Parathyroid adenoma (tissue), 2 donors: ENCODE results near the gene GNB1.
"Not testable (repeated sequence)": the region's sequence is repeated elsewhere in the genome, so short reads cannot be mapped to it uniquely, and the experiment has no call there.

Source experiments
- H2AFZ ChIP-seq: fragments of 300-600 bp; sonication (generic); one replicate; pipeline ENCODE4 v1.7.0; 2017; ENCODE audit warnings: antibody characterized with exemption, mild to moderate bottlenecking
- H3K27ac ChIP-seq: fragments of 300-600 bp; sonication (generic); one replicate; pipeline ENCODE4 v1.7.0; 2017
- H3K27me3 ChIP-seq: fragments of 300-600 bp; sonication (generic); one replicate; pipeline ENCODE4 v1.7.0; 2017; ENCODE audit warnings: low read length; ENCODE audit not compliant: control insufficient read depth, insufficient read depth
- H3K36me3 ChIP-seq: fragments of 300-600 bp; sonication (generic); one replicate; pipeline ENCODE4 v1.7.0; 2017; ENCODE audit warnings: low read length; ENCODE audit not compliant: control insufficient read depth, insufficient read depth
- H3K4me1 ChIP-seq: fragments of 300-600 bp; sonication (generic); one replicate; pipeline ENCODE4 v1.7.0; 2017; ENCODE audit warnings: control low read depth
- H3K4me2 ChIP-seq: fragments of 300-600 bp; sonication (generic); one replicate; pipeline ENCODE4 v1.7.0; 2017; ENCODE audit warnings: low read length
- H3K4me3 ChIP-seq: fragments of 300-600 bp; sonication (generic); one replicate; pipeline ENCODE4 v1.7.0; 2017; ENCODE audit warnings: low read depth, low read length
- H3K79me2 ChIP-seq: fragments of 300-600 bp; sonication (generic); one replicate; pipeline ENCODE4 v1.7.0; 2017; ENCODE audit warnings: control low read depth
- H3K9ac ChIP-seq: fragments of 300-600 bp; sonication (generic); one replicate; pipeline ENCODE4 v1.7.0; 2017; ENCODE audit warnings: mild to moderate bottlenecking
- H3K9me3 ChIP-seq: fragments of 300-600 bp; sonication (generic); one replicate; pipeline ENCODE4 v1.7.0; 2017; ENCODE audit warnings: low read length; ENCODE audit not compliant: control insufficient read depth
- TF ChIP-seq, protein P1 (sequence below): fragments of 300-600 bp; sonication (generic); IDR thresholded peaks from one replicate; pipeline ENCODE4 v1.7.0; 2017; ENCODE audit warnings: antibody characterized with exemption, mild to moderate bottlenecking
- donor health status: primary hyperparathyroidism.

GNB1 gene

DNA sequence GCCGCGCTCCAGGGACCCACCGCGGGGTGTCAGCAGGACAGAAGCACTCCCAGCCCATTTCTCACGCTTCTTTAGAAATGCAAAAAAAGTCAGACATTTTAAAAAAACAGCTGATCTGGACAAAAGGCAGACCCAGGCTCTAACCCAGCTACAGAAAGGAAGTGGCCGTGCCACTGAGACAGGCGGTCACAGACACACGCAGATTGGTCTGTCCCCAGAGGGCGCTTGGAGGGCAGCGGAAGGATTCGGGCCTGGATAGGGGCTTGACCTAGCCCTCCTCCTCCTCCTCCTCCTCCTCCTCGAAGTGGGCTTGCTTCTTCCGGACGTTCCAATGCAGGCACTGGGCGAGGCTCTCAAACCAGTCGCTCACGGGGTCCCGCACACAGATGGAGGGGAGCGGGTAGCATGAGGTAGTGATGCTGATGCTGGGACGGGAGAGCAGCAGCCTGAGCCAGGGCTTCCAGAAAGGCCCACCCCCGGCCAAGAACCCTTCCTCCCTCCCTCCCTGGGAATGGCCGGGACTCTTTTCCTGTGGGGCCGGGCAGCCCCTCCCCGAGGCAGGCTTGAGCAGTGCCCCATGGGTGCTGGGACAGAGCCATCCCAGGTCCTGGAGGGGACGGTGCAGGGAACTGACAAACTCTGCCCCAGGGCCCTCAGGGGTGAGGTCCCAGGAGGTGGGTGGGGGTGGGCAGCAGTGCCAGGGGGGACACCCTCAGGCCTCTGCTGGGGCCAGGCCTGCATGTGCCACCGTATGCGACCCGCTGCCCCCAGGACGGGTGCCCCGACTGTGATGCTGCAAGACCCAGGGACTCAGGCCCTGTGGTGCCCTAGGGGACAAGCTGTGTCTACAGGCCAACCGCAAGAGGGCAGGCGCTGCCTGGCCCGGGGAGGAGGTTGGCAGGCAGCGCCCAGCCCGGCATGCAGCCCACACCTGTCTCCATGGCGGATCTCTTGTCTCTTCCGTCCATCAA is 138.0 kb downstream of the GNB1 start:
- Histone ChIP-seq H3K4me1 (no peaks in the 10 kb centered on the region), H2AFZ (no peak overlapping the region), H3K36me3 (no peaks in the 10 kb centered on the region), H3K9ac (no peak overlapping the region), H3K4me3 (no peak overlapping the region), H3K9me3 (no peaks in the 10 kb centered on the region), H3K27ac (no peak overlapping the region), H3K79me2 (no peaks in the 10 kb centered on the region), H3K4me2 (no peak overlapping the region), H3K27me3 (no peaks in the 10 kb centered on the region)
- TF ChIP-seq, protein P1, sequence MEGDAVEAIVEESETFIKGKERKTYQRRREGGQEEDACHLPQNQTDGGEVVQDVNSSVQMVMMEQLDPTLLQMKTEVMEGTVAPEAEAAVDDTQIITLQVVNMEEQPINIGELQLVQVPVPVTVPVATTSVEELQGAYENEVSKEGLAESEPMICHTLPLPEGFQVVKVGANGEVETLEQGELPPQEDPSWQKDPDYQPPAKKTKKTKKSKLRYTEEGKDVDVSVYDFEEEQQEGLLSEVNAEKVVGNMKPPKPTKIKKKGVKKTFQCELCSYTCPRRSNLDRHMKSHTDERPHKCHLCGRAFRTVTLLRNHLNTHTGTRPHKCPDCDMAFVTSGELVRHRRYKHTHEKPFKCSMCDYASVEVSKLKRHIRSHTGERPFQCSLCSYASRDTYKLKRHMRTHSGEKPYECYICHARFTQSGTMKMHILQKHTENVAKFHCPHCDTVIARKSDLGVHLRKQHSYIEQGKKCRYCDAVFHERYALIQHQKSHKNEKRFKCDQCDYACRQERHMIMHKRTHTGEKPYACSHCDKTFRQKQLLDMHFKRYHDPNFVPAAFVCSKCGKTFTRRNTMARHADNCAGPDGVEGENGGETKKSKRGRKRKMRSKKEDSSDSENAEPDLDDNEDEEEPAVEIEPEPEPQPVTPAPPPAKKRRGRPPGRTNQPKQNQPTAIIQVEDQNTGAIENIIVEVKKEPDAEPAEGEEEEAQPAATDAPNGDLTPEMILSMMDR = no peak

DNA sequence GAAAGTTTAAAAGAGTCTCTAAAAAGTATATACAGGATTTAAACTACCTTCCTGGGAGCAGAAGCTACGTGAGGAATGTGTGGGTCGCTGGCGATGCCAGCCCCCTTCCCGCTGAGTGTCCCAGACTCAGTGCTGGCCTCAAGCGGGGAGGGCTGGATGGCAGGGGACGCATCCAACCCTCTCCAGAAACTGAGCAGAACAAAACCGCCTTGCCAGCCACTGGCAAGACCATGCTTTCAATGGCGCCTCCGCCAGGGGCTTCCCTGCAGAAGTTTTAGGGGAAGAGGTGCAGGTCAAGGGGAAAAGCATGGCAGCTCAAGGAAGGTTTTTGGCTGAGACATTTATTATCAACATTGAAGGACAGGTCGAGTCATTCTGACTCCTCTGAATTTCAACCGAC is 138.7 kb downstream of the GNB1 start:
- Histone ChIP-seq H2AFZ (no peak overlapping the region), H3K36me3 (no peaks in the 10 kb centered on the region), H3K9ac (no peak overlapping the region), H3K27me3 (no peaks in the 10 kb centered on the region), H3K27ac (no peak overlapping the region), H3K79me2 (no peaks in the 10 kb centered on the region), H3K9me3 (no peaks in the 10 kb centered on the region), H3K4me2 (no peak overlapping the region), H3K4me3 (no peak overlapping the region), H3K4me1 (no peaks in the 10 kb centered on the region)
- TF ChIP-seq, protein P1 = no peak

DNA sequence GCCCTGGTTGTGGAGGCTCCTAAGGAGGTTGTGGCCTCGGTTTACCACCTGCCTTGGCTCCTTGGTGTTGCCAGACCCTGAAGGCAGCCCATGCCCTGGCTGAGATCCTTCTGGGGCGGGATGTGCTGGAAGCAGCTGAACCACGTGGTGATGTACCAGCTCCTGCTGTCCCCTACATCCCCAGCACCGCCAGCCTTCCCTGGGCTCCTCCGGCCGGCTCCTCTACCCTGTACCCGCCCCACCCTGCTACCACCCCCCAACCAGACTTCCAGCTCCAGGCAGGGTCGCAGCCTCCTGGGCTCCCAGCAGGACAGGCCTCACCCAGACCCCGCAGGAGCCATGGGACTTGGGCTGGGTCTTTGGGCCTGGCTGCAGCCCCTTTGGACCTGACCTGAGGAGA is 140.9 kb downstream of the GNB1 start:
- not testable (repeated sequence) for H3K4me3 ChIP-seq, H3K9ac ChIP-seq, H3K36me3 ChIP-seq, H3K27me3 ChIP-seq, H3K4me1 ChIP-seq, H3K79me2 ChIP-seq, H3K27ac ChIP-seq, H2AFZ ChIP-seq, H3K4me2 ChIP-seq, H3K9me3 ChIP-seq

DNA sequence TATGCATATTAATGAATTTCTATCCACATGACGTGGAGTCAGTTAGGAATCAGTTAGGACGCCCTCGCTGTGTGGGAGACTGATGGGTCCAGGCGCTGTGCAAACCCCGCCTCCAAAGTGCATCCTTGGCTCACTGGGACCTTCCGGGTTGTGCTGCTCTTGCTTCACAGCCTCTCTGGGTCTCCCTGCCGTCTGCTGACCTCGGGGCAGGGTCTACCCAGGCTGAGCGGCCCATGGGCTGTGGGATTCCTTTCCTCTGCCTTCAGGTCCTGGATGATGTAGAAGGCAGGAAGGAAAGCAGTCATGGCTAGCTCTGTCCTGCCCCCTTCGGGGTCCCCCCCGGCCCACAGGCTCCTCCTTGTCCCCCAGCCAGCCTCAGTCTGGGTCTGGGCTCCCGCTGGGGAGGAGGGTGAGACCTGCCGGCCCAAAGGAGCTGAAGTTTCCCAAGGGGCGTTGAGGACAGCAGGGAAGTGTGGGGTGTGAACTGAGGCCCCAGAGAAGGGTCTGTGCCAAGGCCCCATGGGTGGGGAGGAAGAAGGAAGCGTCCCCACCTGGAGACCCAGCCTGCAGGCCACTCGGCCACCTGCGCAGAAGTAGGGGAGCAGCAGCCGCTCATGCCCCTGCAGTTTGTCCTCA is 142.1 kb downstream of the GNB1 start:
- no peaks in the 10 kb centered on the region for H3K79me2 ChIP-seq
- no peak overlapping the region for H3K27ac ChIP-seq
- no peak overlapping the region for H3K9ac ChIP-seq
- H3K4me1 ChIP-seq = no peaks in the 10 kb centered on the region
- TF ChIP-seq, protein P1 = no peak
- H3K36me3 ChIP-seq = no peaks in the 10 kb centered on the region
- no peak overlapping the region for H3K4me3 ChIP-seq
- no peaks in the 10 kb centered on the region for H3K27me3 ChIP-seq
- H3K4me2 ChIP-seq = no peak overlapping the region
- no peak overlapping the region for H2AFZ ChIP-seq
- no peaks in the 10 kb centered on the region for H3K9me3 ChIP-seq

DNA sequence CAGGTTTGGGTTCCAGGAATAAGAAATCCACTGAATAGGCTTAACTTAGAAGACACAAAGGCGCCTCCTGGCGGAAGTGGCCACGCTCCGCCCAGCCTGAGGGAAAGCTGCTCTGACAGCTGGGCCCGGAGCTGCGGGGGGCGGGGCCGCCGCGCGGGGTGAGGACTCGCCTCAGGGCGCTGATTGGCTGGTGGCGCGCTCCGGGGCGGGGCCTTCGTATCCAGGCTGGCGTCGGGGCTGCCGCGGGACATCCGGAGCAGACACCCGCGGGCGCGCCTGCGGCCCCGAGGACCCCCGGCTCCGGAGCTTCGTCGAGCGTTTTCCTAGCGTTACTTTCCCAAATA is 144.3 kb downstream of the GNB1 start:
- H3K9me3 ChIP-seq = not testable (repeated sequence)

DNA sequence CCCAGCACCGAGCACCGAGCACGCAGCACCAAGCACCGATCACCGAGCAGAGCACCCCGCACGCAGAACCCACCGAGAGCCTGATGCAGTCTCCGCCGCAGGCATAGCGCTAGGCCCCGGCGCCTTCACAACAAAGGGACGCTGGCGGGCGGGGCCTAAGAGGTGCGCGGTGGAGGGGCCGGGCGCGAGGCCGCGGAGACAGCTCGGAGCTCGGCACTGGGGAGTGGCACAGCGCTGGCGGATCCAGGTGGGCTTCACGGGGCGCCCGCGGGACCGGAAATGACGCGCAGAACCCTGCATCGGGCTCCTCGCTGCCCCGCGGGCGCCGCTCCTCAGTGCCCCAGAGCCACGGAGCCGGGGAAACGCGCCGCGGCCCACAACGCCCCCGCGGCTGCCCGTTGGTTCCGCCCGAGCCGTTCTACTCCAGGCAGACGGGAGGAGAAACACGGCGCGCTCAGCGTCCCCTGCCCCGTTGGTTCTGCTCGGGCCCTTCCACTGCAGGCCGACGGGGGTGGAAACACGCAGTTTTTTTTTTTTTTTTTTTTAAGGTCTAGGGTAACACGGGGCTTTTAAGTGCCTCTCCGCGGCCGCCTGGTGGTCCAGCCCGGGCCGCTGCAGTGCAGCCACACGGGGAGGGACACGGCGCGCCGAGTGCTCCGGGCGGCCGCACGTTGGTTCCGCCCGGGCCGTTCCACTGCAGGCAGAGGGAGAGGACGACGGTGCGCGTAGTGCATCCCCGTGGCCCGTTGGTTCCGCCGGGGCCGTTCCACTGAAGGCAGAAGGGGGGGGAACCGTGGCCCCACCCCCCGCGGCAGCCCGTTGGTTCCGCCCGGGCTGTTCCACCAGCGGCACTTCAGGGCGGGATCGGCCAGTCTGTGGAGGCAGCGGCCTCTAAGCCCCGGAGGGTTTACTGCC is 145.0 kb downstream of the GNB1 start:
- H3K27me3 ChIP-seq, H3K4me1 ChIP-seq, H3K27ac ChIP-seq, H3K79me2 ChIP-seq, H3K9ac ChIP-seq, H3K9me3 ChIP-seq, H2AFZ ChIP-seq, H3K36me3 ChIP-seq: not testable (repeated sequence)
- Histone ChIP-seq H3K4me2 (peak overlapping the region; percentile 35), H3K4me3 (peak overlapping the region; percentile 62)

More for the DNA sequence above, 144.3 kb downstream of the GNB1 start:
- H3K27me3 ChIP-seq, H3K79me2 ChIP-seq, H3K27ac ChIP-seq, H3K4me1 ChIP-seq, H2AFZ ChIP-seq, H3K9ac ChIP-seq, H3K36me3 ChIP-seq, H3K4me2 ChIP-seq: not testable (repeated sequence)
- H3K4me3 ChIP-seq = peak overlapping the region; percentile 62

DNA sequence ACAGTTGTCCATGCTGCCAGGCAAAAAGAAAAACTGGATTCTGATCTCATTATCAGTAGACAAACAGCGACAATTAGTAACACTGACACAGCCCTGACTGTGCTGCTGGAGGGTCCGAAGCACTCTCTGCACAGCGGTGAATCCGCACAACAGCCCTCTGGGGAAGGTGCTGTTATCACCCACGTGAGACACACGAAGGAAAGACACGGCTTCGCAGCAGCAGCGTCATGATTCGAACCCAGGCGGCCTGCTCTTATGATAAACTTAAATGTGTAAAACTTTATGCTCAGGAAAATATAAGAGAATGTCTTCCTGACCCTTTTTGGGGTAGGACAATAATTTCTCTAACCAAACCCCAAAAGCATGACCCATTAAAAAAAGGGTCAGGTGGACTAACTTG is 148.4 kb downstream of the GNB1 start:
- H3K9ac ChIP-seq, H3K27me3 ChIP-seq, H3K4me3 ChIP-seq, H3K9me3 ChIP-seq, H2AFZ ChIP-seq, H3K36me3 ChIP-seq, H3K79me2 ChIP-seq, H3K27ac ChIP-seq, H3K4me2 ChIP-seq, H3K4me1 ChIP-seq: not testable (repeated sequence)

DNA sequence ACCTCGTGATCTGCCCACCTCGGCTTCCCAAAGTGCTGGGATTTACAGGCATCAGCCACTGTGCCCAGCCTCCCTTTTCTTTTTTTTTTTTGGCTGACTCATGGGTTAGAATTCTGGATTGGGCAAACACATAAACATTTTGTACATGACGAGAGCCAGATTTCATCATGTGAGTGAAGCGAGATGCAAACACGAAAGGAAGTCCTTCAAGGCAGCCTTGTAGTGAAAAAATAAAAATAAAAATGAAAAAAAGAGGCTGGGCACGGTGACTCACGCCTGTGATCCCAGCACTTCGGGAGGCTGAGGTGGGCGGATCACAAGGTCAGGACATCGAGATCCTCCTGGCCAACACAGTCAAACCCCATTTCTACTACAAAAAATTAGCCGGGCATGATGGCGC is 149.9 kb downstream of the GNB1 start:
- not testable (repeated sequence) for H3K4me2 ChIP-seq, H3K27ac ChIP-seq, H3K36me3 ChIP-seq, H3K4me3 ChIP-seq, H3K9ac ChIP-seq, H3K9me3 ChIP-seq, H3K27me3 ChIP-seq, H3K4me1 ChIP-seq, H2AFZ ChIP-seq, H3K79me2 ChIP-seq
